ENCODE measurements around the gene SIK3. TPM values are rescaled to one million over a fixed set of nuclear protein-coding genes. Genes with fewer than 3 reads are reported as not detected.
A peak's percentile ranks its signal among the peaks of the same experiment; 100 is the strongest.

Gene SIK3
- polyA plus RNA-seq, 1 of the 3 experiments (the other 2 are of a cell fraction): 5.1 TPM

DNA sequence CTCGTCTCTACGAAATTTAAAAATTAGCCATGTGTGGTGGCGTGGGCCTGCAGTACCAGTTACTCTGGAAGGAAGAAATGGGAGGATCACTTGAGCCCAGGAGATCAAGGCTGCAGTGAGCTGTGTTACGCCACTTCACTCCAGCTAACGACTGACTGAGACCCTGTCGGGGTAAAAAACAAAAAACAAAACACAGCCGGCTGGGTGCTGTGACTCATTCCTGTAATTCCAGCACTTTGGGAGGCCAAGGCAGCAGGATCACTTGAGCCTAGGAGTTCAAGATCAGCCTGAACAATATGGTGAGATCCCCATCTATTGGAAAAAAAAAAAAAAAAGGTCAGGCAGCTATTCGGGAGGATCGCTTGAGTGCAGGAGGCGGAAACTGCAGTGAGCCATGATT is 48.3 kb upstream of the SIK3 start:
- H4K20me1 ChIP-seq (ENCODE audit: insufficient read depth): peaks cover 69% of the 10 kb centered on the region
- CTCF ChIA-PET: interaction anchor here (0.7 to 1.9 kb wide), 3 partner anchors 41 to 355 kb away, joined by 4 to 7 read pairs (median 5); partner anchors contain the start of gene APOA5

DNA sequence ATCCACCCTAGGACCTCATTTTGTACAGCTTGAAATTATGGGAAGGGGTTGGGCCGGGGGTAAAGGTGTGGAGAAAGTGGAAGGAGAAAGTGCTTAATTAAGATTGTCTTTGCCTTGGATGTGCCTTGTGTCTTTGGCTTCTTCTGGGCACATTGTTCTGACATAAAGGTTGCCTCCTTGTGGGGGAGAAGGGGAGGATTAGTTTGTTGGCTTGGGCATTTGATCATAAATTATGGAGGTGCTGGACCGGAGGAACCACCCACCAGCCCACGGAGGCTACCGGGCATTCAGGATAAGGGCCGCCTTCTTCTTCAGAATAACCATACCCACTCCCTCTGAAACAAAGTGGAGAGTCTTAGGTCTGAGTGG is 47.1 kb upstream of the SIK3 start:
- Histone ChIP-seq H3K4me1 (ENCODE audit: control insufficient read depth in 1 of 2, insufficient read depth in 2 of 2, low read depth in 1 of 2, low read length in 1 of 2) (peaks cover 0 to 8% of the 10 kb centered on the region in 2 experiments; a peak in 3 of 4 replicates), H3F3A (replicated peaks; ENCODE audit: insufficient read depth) (peaks cover 18% of the 10 kb centered on the region), H3K9ac (peak overlapping the region; percentile 89), H2AFZ (ENCODE audit: low read depth) (no peak overlapping the region), H3K36me3 (replicated peaks in 1 of 2; ENCODE audit: control insufficient read depth in 1 of 2, insufficient read depth in 2 of 2, low read length in 1 of 2) (peaks cover 6 to 45% of the 10 kb centered on the region in 2 experiments), H3K27ac (ENCODE audit: low read depth in 2 of 2, low read length in 1 of 2) (peak overlapping the region; percentile 82 to 88), H3K9me2 (no peaks in the 10 kb centered on the region), H3K4me2 (peak overlapping the region; percentile 92), H3K27me3 (ENCODE audit: insufficient read depth) (no peaks in the 10 kb centered on the region), H3K4me3 (ENCODE audit: low read depth in 2 of 2, low read length in 1 of 2) (peak overlapping the region; percentile 76 to 84), H3K79me2 (ENCODE audit: insufficient read depth) (peaks cover 60% of the 10 kb centered on the region), H4K20me1 (ENCODE audit: insufficient read depth) (peaks cover 57% of the 10 kb centered on the region), H3K9me3 (no peaks in the 10 kb centered on the region)
- DNase-seq: peak; percentile 61
- WGBS (ENCODE audit: low lambda C conversion rate): 5% methylated on average over 5 of the region's 5 CpGs
- ChIA-PET POLR2A (no interaction called here), CTCF (interaction anchor here (0.9 to 2.6 kb wide), 4 partner anchors 21 to 354 kb away, joined by 3 to 8 read pairs (median 3); partner anchors contain the start of genes APOA5 and SIK3)
- TF ChIP-seq NFIC (IDR thresholded peaks at IDR 0.05; ENCODE audit: borderline replicate concordance) (no peak), FOXJ3 (CRISPR knock-in tag; IDR thresholded peaks at IDR 0.05) (no peak), SMC3 (IDR thresholded peaks at IDR 0.05; ENCODE audit: low read depth, low read length) (0 out of 2 replicates have a peak, but pooled peaks have one; percentile 5), TCF12 (IDR thresholded peaks at IDR 0.05) (no peak), POLR2AphosphoS5 (IDR thresholded peaks at IDR 0.05; ENCODE audit: low read depth, low read length) (no peak), FOXM1 (IDR thresholded peaks at IDR 0.05; ENCODE audit: low read depth) (no peak), GATA2 (CRISPR knock-in tag; IDR thresholded peaks at IDR 0.05) (no peak), CHD2 (IDR thresholded peaks at IDR 0.05; ENCODE audit: low read length, partially characterized antibody) (no peak), RXRA (IDR thresholded peaks at IDR 0.05; ENCODE audit: borderline replicate concordance, low read depth) (no peak), SIN3A (IDR thresholded peaks at IDR 0.05; ENCODE audit: borderline replicate concordance, low read depth, low read length) (no peak), TEAD4 (IDR thresholded peaks at IDR 0.05; ENCODE audit: borderline replicate concordance, insufficient read depth) (no peak), FOSL2 (IDR thresholded peaks at IDR 0.05; ENCODE audit: borderline replicate concordance, low read depth) (no peak), YY1 (IDR thresholded peaks at IDR 0.05; ENCODE audit: low read depth) (no peak)
- TF ChIP-seq, protein P1, sequence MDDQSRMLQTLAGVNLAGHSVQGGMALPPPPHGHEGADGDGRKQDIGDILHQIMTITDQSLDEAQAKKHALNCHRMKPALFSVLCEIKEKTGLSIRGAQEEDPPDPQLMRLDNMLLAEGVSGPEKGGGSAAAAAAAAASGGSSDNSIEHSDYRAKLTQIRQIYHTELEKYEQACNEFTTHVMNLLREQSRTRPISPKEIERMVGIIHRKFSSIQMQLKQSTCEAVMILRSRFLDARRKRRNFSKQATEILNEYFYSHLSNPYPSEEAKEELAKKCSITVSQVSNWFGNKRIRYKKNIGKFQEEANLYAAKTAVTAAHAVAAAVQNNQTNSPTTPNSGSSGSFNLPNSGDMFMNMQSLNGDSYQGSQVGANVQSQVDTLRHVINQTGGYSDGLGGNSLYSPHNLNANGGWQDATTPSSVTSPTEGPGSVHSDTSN (IDR thresholded peaks at IDR 0.05): no peak; the same call in 1 of the 2 replicates
- TF ChIP-seq, protein P2, sequence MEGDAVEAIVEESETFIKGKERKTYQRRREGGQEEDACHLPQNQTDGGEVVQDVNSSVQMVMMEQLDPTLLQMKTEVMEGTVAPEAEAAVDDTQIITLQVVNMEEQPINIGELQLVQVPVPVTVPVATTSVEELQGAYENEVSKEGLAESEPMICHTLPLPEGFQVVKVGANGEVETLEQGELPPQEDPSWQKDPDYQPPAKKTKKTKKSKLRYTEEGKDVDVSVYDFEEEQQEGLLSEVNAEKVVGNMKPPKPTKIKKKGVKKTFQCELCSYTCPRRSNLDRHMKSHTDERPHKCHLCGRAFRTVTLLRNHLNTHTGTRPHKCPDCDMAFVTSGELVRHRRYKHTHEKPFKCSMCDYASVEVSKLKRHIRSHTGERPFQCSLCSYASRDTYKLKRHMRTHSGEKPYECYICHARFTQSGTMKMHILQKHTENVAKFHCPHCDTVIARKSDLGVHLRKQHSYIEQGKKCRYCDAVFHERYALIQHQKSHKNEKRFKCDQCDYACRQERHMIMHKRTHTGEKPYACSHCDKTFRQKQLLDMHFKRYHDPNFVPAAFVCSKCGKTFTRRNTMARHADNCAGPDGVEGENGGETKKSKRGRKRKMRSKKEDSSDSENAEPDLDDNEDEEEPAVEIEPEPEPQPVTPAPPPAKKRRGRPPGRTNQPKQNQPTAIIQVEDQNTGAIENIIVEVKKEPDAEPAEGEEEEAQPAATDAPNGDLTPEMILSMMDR (IDR thresholded peaks at IDR 0.05): peak; percentile 34

More for the DNA sequence above, 48.3 kb upstream of the SIK3 start:
- H3K27me3 ChIP-seq (ENCODE audit: insufficient read depth): no peaks in the 10 kb centered on the region
- peak overlapping the region in 1 of 2 experiments; percentile 8; a peak in 1 of 4 replicates for H3K27ac ChIP-seq (ENCODE audit: low read depth in 2 of 2, low read length in 1 of 2)
- H3K36me3 ChIP-seq (replicated peaks in 1 of 2; ENCODE audit: control insufficient read depth in 1 of 2, insufficient read depth in 2 of 2, low read length in 1 of 2): peaks cover 6 to 46% of the 10 kb centered on the region in 2 experiments
- H3K9me3 ChIP-seq: no peaks in the 10 kb centered on the region
- no peak overlapping the region for H2AFZ ChIP-seq (ENCODE audit: low read depth)
- no peaks in the 10 kb centered on the region for H3K9me2 ChIP-seq
- no peak for DNase-seq
- no peak overlapping the region; the same call in 1 of the 2 replicates for H3K9ac ChIP-seq
- WGBS (ENCODE audit: low lambda C conversion rate): 82% methylated on average over 10 of the region's 10 CpGs
- peaks cover 72% of the 10 kb centered on the region for H3K79me2 ChIP-seq (ENCODE audit: insufficient read depth)
- TF ChIP-seq FOXM1 (IDR thresholded peaks at IDR 0.05; ENCODE audit: low read depth): no peak
- TF ChIP-seq POLR2AphosphoS5 (IDR thresholded peaks at IDR 0.05; ENCODE audit: low read depth, low read length): no peak
- TF ChIP-seq TCF12 (IDR thresholded peaks at IDR 0.05): no peak
- TF ChIP-seq, protein P3, sequence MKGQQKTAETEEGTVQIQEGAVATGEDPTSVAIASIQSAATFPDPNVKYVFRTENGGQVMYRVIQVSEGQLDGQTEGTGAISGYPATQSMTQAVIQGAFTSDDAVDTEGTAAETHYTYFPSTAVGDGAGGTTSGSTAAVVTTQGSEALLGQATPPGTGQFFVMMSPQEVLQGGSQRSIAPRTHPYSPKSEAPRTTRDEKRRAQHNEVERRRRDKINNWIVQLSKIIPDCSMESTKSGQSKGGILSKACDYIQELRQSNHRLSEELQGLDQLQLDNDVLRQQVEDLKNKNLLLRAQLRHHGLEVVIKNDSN (IDR thresholded peaks at IDR 0.05; ENCODE audit: borderline replicate concordance, low read depth): no peak
- no peak for TF ChIP-seq GABPA (IDR thresholded peaks at IDR 0.05; ENCODE audit: low read depth)
- H3F3A ChIP-seq (replicated peaks; ENCODE audit: insufficient read depth): peaks cover 18% of the 10 kb centered on the region
- peaks cover 0 to 8% of the 10 kb centered on the region in 2 experiments; a peak in 3 of 4 replicates for H3K4me1 ChIP-seq (ENCODE audit: control insufficient read depth in 1 of 2, insufficient read depth in 2 of 2, low read depth in 1 of 2, low read length in 1 of 2)
- POLR2A ChIA-PET: interaction anchor here (1.3 kb wide), 1 partner anchor 32 kb away, joined by 3 read pairs; the partner anchor contains the start of gene SIDT2
- H3K4me3 ChIP-seq (ENCODE audit: low read depth in 2 of 2, low read length in 1 of 2): peak overlapping the region in 1 of 2 experiments; percentile 84; a peak in 2 of 4 replicates
- H3K4me2 ChIP-seq: peak overlapping the region; percentile 92
